GM12875 (cell line): ENCODE data around the gene MAP3K4.

ENCODE experiments used
- H3K4me3 ChIP-seq: one replicate; pipeline ENCODE4 v1.5.1; 2011; ENCODE audit warnings: low read depth, low read length, control low read depth
- CTCF ChIP-seq: IDR thresholded peaks from 2 replicates; pipeline ENCODE4 v1.5.1; 2011; ENCODE audit warnings: low read depth, mild to moderate bottlenecking, control low read depth, inconsistent platforms, low read length, moderate library complexity, borderline replicate concordance; ENCODE audit not compliant: insufficient read depth

MAP3K4 gene

GRCh38 chr6:161137320-161137719 lies 145.8 kb downstream of the MAP3K4 start:
- no peak overlapping the region for H3K4me3 ChIP-seq
- TF ChIP-seq CTCF = no peak

DNA sequence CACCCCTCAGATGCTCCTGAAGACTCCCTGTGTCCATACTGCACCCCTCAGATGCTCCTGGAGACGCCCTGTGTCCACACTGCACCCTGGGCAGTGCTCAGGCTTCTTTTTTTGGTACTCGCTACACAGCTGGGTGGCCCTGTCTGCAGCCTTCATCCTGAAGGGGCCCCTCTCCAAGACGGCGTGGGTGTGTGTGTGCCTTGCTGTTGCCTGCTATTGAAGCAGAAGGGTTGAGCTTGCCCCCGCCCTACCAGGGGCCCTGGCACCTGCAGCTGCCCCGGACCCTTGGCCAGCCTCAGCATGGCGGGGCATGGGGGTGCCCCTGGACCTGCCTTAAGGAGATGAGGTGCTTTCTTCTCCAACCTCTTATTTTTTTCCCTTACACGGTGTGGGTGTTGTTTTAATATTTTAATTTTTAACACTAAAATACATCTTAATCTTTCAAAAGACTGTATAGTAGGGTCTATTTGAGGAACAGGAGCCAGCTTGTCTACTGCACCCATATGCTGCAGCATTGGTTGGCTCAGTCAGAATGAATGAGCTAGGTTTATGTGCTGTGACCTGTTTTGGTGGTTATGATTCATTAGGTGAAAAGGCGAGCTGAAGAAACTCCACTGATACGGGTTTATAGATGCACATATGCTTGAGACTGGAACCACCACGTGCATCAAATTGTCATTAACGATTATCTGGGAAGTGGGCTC lies 146.4 kb downstream of the MAP3K4 start:
- no peak overlapping the region for H3K4me3 ChIP-seq
- TF ChIP-seq CTCF = no peak

DNA sequence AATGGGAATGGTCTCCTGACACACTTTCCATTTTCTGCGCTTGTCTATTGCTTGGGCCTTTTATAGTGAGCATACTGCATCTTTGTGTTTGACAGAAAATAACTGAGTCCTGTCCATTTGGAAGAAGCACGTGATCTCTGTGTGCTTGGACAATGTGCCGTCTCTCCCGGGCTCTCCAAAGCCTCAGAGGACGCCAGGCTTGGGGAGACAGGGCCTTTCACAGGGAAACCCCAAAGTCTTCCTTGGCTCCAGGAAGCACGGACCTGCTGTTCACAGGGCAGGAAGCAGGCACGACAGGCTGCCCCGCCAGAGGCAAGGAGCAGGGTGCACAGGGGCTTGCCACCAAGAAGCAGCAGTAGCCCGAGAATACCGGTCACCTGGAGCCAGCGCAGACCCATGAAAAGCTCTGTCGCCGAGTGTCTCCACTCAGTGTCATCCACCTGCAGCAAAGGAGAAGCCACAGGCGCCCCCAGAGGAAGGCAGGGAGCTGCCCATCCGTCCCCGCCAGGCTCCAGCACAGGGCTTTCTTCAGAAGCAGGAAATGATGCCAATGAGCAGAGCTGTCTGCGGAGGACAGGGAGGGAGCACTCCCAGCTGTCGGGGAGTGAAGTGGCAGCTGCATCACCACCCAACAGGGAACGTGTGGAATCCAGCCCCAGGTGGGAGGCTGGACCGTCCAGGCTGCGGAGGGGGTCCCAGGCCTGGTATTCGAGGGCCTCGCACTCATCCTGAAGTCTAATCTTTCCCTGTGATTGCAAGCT lies 147.2 kb downstream of the MAP3K4 start:
- no peak overlapping the region for H3K4me3 ChIP-seq
- TF ChIP-seq CTCF = no peak

DNA sequence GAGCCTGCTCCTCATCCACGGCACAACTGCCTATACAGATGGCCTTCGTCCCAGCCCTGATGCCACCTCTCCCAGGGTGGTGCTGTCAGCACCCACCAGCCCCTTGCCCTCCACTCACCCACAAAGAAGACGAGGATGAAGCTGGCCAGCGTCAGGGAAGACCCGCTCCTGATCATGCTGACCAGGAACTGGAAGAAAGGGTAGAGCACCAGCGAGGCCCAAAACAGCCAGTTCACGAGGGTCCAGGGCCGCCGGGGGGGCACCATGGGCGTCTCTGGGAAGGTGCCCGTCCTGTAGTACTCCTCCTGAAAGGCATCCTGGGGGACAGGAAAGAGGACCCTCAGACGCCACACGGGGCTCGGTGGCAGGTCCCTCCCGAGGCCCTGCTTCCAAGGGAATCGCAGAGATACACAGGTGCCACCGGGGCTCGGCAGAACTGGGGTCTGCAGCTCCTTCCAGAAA lies 147.8 kb downstream of the MAP3K4 start:
- no peak for TF ChIP-seq CTCF

GRCh38 chr6:161139766-161140553 lies 148.4 kb downstream of the MAP3K4 start:
- no peak overlapping the region for H3K4me3 ChIP-seq

More for the DNA sequence above, 147.8 kb downstream of the MAP3K4 start:
- no peak overlapping the region for H3K4me3 ChIP-seq

GRCh38 chr6:161140554-161140875 lies 148.9 kb downstream of the MAP3K4 start:
- H3K4me3 ChIP-seq = no peak overlapping the region
- no peak for TF ChIP-seq CTCF

More at GRCh38 chr6:161139766-161140553, 148.4 kb downstream of the MAP3K4 start:
- TF ChIP-seq CTCF = no peak
